ENCODE measurements around the gene FAM241A. TPM values are rescaled to one million over a fixed set of nuclear protein-coding genes. Genes with fewer than 3 reads are reported as not detected.
"Not testable (repeated sequence)": the region's sequence is repeated elsewhere in the genome, so short reads cannot be mapped to it uniquely, and the experiment has no call there.

Gene FAM241A
- total RNA-seq, 2 donors from 2014 or later: 4.3 to 16.0 TPM

- Mint-ChIP-seq H3K27me3 (no peaks in the 10 kb centered on the region), H3K4me3 (peak overlapping the region; percentile 80), H3K27ac (peak overlapping the region; percentile 7 to 48), H3K9me3 (no peaks in the 10 kb centered on the region), H3K36me3 (no peaks in the 10 kb centered on the region), H3K4me1 (ENCODE audit: low read depth in 2 of 2) (peaks cover 33 to 35% of the 10 kb centered on the region in 2 donors)
- no peak for DNase-seq (ENCODE audit: low spot score)
- no peak for ATAC-seq
Observed at GRCh38 chr4:112144546-112145325, 518 bp upstream of the FAM241A start.

GRCh38 chr4:112145790-112146501 lies 692 bp downstream of the FAM241A start:
- H3K9me3 Mint-ChIP-seq: no peaks in the 10 kb centered on the region
- peak overlapping the region; percentile 91 for H3K4me3 Mint-ChIP-seq
- no peaks in the 10 kb centered on the region for H3K36me3 Mint-ChIP-seq
- peak; percentile 87 for DNase-seq (ENCODE audit: low spot score)
- H3K4me1 Mint-ChIP-seq (ENCODE audit: low read depth in 2 of 2): peaks cover 35 to 37% of the 10 kb centered on the region in 2 donors
- ATAC-seq: peak; percentile 63 to 80
- H3K27ac Mint-ChIP-seq: peak overlapping the region; percentile 79 to 89
- H3K27me3 Mint-ChIP-seq: no peaks in the 10 kb centered on the region

- ATAC-seq (no peak), DNase-seq (ENCODE audit: low spot score) (no peak)
- Mint-ChIP-seq H3K4me1 (ENCODE audit: low read depth in 2 of 2) (peaks cover 35 to 37% of the 10 kb centered on the region in 2 donors), H3K27me3 (no peaks in the 10 kb centered on the region), H3K27ac (peak overlapping the region; percentile 79 to 89), H3K4me3 (peak overlapping the region; percentile 91), H3K36me3 (no peaks in the 10 kb centered on the region), H3K9me3 (no peaks in the 10 kb centered on the region)
Observed at GRCh38 chr4:112146502-112146813, 1.2 kb downstream of the FAM241A start.

DNA sequence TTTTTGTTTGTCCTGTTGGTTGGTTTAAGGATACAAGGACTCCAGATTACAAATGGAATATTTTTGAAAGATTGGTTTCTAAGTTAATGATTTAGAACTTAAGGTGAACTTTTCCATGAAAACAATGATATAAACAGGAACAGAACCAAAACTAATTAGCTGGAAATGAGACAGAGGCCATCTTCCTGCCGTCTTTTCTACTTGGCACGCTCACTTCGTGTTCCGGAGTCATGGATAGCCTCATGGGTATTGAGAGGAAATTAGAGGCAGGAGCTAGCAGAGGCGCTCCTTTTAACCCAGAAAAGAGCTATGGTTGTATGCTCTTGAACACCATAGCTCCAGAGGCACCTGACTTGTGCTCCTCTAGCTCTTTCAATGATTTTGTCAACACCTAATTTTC lies 2.4 kb downstream of the FAM241A start:
- Mint-ChIP-seq H3K36me3 (no peaks in the 10 kb centered on the region), H3K9me3 (no peaks in the 10 kb centered on the region), H3K4me1 (ENCODE audit: low read depth in 2 of 2) (peaks cover 39 to 41% of the 10 kb centered on the region in 2 donors), H3K4me3 (peak overlapping the region; percentile 91), H3K27me3 (no peaks in the 10 kb centered on the region), H3K27ac (peak overlapping the region in 1 of 2 donors; percentile 89)
- DNase-seq (ENCODE audit: low spot score) (no peak), ATAC-seq (no peak)

DNA sequence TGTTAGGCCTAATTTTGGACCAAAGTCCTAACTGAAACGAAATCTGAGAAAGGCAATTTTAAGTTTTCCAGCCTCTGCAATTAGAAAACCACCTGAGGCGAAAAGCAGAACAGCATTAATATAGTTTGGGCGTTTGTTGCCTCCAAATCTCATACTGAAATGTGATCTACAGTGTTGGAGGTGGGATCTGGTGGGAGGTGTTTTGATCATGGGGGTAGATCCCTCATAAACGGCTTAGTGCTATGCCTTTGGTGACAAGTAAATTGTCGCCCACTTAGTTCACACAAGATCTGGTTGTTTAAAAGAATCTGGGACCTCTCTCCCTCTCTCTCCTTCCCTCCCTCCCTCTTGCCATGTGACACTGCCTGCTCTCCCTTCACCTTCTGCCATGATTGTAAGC lies 5.7 kb downstream of the FAM241A start:
- H3K4me1 Mint-ChIP-seq (ENCODE audit: low read depth in 2 of 2): peaks cover 28 to 38% of the 10 kb centered on the region in 2 donors
- no peak overlapping the region for H3K27ac Mint-ChIP-seq
- no peak overlapping the region for H3K4me3 Mint-ChIP-seq

GRCh38 chr4:112152521-112152920 lies 7.3 kb downstream of the FAM241A start:
- DNase-seq (ENCODE audit: low spot score) (no peak), ATAC-seq (no peak)
- peaks cover 0 to 4% of the 10 kb centered on the region in 2 donors for H3K27me3 Mint-ChIP-seq
- peaks cover 5% of the 10 kb centered on the region for H3K36me3 Mint-ChIP-seq
- no peaks in the 10 kb centered on the region for H3K9me3 Mint-ChIP-seq
- peak overlapping the region in 1 of 2 donors; percentile 50 for H3K27ac Mint-ChIP-seq
- H3K4me1 Mint-ChIP-seq (ENCODE audit: low read depth in 2 of 2): peaks cover 18 to 29% of the 10 kb centered on the region in 2 donors
- no peak overlapping the region for H3K4me3 Mint-ChIP-seq

More for the DNA sequence above, 5.7 kb downstream of the FAM241A start:
- H3K9me3 Mint-ChIP-seq: no peaks in the 10 kb centered on the region
- no peaks in the 10 kb centered on the region for H3K27me3 Mint-ChIP-seq
- no peak for DNase-seq (ENCODE audit: low spot score)
- ATAC-seq: no peak
- H3K36me3 Mint-ChIP-seq: no peaks in the 10 kb centered on the region

DNA sequence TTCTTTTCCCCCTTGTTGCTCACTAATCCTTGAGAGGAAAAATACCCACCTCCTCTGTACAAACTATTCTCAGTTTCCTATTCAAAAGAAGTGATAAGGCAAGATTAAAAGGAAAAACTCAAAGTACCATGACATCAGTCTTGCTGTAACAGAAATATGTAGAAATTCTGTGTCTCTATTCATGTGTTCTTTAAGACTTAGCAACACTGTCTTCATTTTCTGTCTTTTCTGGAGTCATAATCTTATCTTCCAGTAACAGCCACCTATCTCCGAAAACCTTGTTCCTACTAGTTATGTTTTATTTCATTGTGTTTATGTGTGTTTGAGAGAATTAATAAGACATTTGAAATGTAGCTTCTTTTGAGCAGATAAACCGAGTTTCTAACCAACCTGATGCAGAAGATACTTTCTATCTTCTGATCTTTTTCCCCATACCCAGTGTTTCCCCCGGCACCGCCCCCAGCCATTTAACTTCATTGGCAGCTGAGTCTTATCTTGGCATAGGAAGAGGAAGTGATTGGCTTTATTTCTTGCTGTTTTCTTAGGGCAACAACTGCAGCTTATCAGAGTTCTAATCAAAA lies 8.0 kb downstream of the FAM241A start:
- H3K27ac Mint-ChIP-seq: peak overlapping the region in 1 of 2 donors; percentile 50
- peaks cover 0 to 4% of the 10 kb centered on the region in 2 donors for H3K27me3 Mint-ChIP-seq
- H3K4me3 Mint-ChIP-seq: no peak overlapping the region
- peaks cover 18 to 24% of the 10 kb centered on the region in 2 donors for H3K4me1 Mint-ChIP-seq (ENCODE audit: low read depth in 2 of 2)
- H3K9me3 Mint-ChIP-seq: no peaks in the 10 kb centered on the region
- ATAC-seq (no peak), DNase-seq (ENCODE audit: low spot score) (no peak)
- peaks cover 5% of the 10 kb centered on the region for H3K36me3 Mint-ChIP-seq

DNA sequence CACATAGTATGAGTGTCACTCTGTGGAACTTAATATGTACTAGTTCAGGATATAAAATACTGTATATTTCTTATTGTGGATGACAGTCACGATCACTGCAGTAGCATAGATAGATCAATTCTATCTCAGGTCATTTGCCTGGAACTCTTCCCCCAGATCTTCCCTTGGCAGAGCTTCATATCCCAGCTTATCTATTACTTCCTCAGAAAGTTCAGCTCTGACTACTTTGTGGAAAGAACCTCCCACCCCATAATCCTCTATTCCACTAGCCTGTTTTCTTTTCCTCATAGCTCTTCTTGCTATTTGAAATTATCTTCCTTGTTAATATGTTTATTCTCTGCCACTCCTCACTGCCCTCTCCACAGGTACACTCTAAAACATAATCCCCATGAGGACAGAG lies 10.9 kb downstream of the FAM241A start:
- Mint-ChIP-seq H3K27ac (no peak overlapping the region), H3K4me3 (no peak overlapping the region), H3K9me3 (peaks cover 5% of the 10 kb centered on the region), H3K4me1 (ENCODE audit: low read depth in 2 of 2) (peaks cover 18 to 19% of the 10 kb centered on the region in 2 donors), H3K27me3 (peaks cover 3 to 9% of the 10 kb centered on the region in 2 donors), H3K36me3 (peaks cover 24% of the 10 kb centered on the region)
- DNase-seq (ENCODE audit: low spot score) (no peak), ATAC-seq (no peak)

DNA sequence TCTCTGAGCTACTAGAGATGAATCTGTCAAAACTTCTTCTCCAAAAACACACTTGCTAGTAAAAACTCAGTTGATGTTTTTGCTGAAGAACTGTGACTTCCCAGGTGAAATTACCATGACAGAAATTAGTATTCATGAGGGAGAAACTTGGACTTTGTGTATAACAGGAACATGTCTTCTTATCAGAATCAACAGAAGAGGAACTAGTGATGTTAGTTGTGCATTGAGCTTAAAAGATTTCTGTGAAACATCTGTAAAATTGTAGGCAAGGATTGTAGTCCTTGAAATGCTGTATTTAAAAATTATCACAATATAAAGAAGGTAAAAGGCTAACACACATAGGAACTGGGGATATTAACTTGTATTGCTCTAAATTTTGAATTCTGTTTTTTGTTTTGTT lies 11.3 kb downstream of the FAM241A start:
- peaks cover 18 to 19% of the 10 kb centered on the region in 2 donors for H3K4me1 Mint-ChIP-seq (ENCODE audit: low read depth in 2 of 2)
- H3K9me3 Mint-ChIP-seq: peaks cover 6% of the 10 kb centered on the region
- H3K36me3 Mint-ChIP-seq: peaks cover 29% of the 10 kb centered on the region
- peaks cover 3 to 12% of the 10 kb centered on the region in 2 donors for H3K27me3 Mint-ChIP-seq
- H3K27ac Mint-ChIP-seq: no peak overlapping the region
- no peak overlapping the region for H3K4me3 Mint-ChIP-seq
- ATAC-seq (no peak), DNase-seq (ENCODE audit: low spot score) (no peak)

DNA sequence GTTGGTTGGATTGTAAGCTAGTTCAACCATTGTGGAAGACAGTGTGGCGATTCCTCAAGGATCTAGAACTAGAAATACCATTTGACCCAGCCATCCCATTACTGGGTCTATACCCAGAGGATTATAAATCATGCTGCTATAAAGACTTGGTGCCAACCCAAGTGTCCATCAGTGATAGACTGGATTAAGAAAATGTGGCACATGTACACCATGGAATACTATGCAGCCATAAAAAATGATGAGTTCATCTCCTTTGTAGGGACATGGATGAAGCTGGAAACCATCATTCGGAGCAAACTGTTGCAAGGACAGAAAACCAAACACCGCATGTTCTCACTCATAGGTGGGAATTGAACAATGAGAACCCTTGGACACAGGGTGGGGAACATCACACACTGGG lies 18.5 kb downstream of the FAM241A start:
- not testable (repeated sequence) for H3K4me3 Mint-ChIP-seq

DNA sequence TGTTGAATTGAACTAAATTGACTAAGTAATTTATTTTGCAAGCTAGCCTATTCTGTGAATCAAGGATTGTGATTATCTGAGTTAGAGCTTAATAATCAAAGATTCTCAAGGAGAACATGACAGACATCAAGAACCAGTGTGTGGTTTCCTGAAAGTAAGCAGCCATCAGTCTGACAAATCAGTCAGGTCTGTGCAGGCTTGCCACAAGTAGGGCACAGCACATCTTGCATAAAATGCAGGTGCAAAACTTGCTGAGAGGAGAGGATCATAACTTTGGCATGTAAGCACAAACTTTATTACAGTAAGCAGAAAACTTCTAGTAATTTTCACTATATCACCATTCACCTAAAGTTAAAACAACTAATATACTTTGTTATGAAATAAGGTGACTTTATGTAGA lies 22.5 kb downstream of the FAM241A start:
- no peaks in the 10 kb centered on the region for H3K27me3 Mint-ChIP-seq
- ATAC-seq (no peak), DNase-seq (ENCODE audit: low spot score) (no peak)
- no peaks in the 10 kb centered on the region for H3K36me3 Mint-ChIP-seq
- peaks cover 18 to 22% of the 10 kb centered on the region in 2 donors for H3K4me1 Mint-ChIP-seq (ENCODE audit: low read depth in 2 of 2)
- no peak overlapping the region for H3K27ac Mint-ChIP-seq
- no peaks in the 10 kb centered on the region for H3K9me3 Mint-ChIP-seq
- no peak overlapping the region for H3K4me3 Mint-ChIP-seq

More for the DNA sequence above, 18.5 kb downstream of the FAM241A start:
- H3K27me3 Mint-ChIP-seq; H3K27ac Mint-ChIP-seq; H3K9me3 Mint-ChIP-seq; ATAC-seq; DNase-seq (ENCODE audit: low spot score): not testable (repeated sequence)
- Mint-ChIP-seq H3K36me3 (peaks cover 26% of the 10 kb centered on the region), H3K4me1 (ENCODE audit: low read depth in 2 of 2) (peaks cover 6 to 19% of the 10 kb centered on the region in 2 donors)

- Mint-ChIP-seq H3K36me3 (no peaks in the 10 kb centered on the region), H3K9me3 (no peaks in the 10 kb centered on the region), H3K27ac (no peak overlapping the region), H3K4me3 (no peak overlapping the region), H3K27me3 (no peaks in the 10 kb centered on the region), H3K4me1 (ENCODE audit: low read depth in 2 of 2) (peaks cover 18 to 25% of the 10 kb centered on the region in 2 donors)
- ATAC-seq (no peak), DNase-seq (ENCODE audit: low spot score) (no peak)
Observed at GRCh38 chr4:112168719-112169500, 23.7 kb downstream of the FAM241A start.

DNA sequence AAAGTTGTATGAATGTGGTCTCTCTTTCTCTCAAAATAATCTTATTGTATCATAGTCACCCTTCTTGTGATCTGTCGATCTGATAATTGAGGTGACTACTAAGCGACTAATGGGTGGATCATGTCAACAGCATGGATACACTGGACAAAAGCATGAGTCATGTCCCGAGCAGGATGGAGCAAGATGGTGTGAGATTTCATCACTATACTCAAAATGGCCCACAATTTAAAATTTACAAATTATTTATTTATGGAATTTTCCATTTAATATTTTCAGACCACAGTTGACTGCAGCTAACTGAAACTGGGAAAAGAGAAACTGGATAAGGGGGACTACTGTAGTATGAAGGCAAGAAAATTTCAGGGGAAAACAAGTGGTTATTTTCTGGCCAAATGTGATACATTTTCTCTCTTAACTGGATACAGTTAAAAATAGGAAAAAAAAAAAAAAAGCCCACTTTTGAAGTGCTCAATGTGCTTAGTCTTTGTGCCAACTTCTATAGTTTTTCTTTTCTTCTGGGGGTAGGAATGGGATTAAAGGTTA lies 25.3 kb downstream of the FAM241A start:
- Mint-ChIP-seq H3K9me3 (no peaks in the 10 kb centered on the region), H3K27me3 (no peaks in the 10 kb centered on the region), H3K27ac (peak overlapping the region in 1 of 2 donors; percentile 20), H3K4me3 (peak overlapping the region; percentile 50), H3K36me3 (peaks cover 5% of the 10 kb centered on the region), H3K4me1 (ENCODE audit: low read depth in 2 of 2) (peaks cover 17 to 18% of the 10 kb centered on the region in 2 donors)
- DNase-seq (ENCODE audit: low spot score) (no peak), ATAC-seq (peak; percentile 62 to 70)
